GM08714 (cell line): ENCODE data around the gene PKD2.
"Not testable (repeated sequence)": the region's sequence is repeated elsewhere in the genome, so short reads cannot be mapped to it uniquely, and the experiment has no call there.

Experiments
- H3K4me3 ChIP-seq: fragments of 200-500 bp; sonication (Bioruptor generic); 2 replicates; pipeline ENCODE4 v1.5.1; 2014; ENCODE audit warnings: mild to moderate bottlenecking, low read length, inconsistent platforms
- ZNF274 ChIP-seq: IDR thresholded peaks from 2 replicates; pipeline ENCODE4 v1.6.1; 2012; ENCODE audit warnings: mild to moderate bottlenecking, low read depth, low read length

PKD2 gene

DNA sequence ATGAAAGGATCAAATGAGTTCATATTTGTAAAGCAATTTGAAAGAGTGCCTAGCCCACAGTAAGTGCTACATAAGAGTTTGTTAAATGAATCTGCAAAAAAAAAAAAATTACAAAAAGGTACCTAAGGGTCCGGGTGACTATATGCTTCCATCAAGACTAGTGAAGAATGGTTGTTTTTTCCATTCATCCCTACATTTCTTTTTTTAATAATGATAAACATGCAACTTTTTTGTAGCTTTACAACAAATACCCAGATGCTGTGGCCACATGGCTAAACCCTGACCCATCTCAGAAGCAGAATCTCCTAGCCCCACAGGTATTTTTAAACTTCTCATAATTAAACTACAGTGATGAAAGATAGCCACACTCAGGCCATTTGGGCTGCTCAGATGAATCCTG, 27.6 kb upstream of the PKD2 start:
- TF ChIP-seq ZNF274 = no peak
- H3K4me3 ChIP-seq = no peak overlapping the region

DNA sequence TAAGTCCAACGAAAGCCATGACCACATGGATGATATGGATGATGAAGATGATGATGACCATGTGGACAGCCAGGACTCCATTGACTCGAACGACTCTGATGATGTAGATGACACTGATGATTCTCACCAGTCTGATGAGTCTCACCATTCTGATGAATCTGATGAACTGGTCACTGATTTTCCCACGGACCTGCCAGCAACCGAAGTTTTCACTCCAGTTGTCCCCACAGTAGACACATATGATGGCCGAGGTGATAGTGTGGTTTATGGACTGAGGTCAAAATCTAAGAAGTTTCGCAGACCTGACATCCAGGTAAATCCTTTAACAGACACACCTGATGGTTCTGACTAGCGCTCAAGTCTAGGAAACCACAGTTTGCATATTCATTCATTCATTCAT, 25.9 kb upstream of the PKD2 start:
- TF ChIP-seq ZNF274 = no peak
- no peak overlapping the region for H3K4me3 ChIP-seq

GRCh38 chr4:87982036-87982435, 25.4 kb upstream of the PKD2 start:
- TF ChIP-seq ZNF274 = no peak
- H3K4me3 ChIP-seq = no peak overlapping the region

DNA sequence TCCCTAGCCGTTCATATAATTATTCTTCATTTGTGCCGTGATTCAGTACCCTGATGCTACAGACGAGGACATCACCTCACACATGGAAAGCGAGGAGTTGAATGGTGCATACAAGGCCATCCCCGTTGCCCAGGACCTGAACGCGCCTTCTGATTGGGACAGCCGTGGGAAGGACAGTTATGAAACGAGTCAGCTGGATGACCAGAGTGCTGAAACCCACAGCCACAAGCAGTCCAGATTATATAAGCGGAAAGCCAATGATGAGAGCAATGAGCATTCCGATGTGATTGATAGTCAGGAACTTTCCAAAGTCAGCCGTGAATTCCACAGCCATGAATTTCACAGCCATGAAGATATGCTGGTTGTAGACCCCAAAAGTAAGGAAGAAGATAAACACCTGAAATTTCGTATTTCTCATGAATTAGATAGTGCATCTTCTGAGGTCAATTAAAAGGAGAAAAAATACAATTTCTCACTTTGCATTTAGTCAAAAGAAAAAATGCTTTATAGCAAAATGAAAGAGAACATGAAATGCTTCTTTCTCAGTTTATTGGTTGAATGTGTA, 24.9 kb upstream of the PKD2 start:
- TF ChIP-seq ZNF274 = no peak
- no peak overlapping the region for H3K4me3 ChIP-seq

DNA sequence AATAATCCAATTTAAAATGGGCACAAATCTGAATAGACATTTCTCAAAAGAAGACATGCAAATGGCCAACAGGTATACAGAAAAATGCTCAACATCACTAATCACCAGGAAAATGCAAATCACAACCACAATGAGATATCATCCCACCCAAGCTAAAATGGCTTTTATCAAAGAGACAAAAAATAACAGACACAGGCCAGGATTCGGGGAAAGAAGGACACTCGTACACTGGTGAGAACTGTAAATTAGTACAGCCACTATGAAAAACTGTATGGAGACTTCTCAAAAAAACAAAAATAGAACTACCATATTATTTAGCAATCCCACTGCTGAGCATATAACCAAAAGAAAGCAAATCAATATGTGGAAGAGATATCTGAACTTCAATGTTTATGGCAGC, 23.4 kb upstream of the PKD2 start:
- no peak overlapping the region for H3K4me3 ChIP-seq
- TF ChIP-seq ZNF274 = no peak

- TF ChIP-seq ZNF274 = no peak
- no peak overlapping the region for H3K4me3 ChIP-seq
Measured at GRCh38 chr4:87985097-87985886, 22.1 kb upstream of the PKD2 start.

DNA sequence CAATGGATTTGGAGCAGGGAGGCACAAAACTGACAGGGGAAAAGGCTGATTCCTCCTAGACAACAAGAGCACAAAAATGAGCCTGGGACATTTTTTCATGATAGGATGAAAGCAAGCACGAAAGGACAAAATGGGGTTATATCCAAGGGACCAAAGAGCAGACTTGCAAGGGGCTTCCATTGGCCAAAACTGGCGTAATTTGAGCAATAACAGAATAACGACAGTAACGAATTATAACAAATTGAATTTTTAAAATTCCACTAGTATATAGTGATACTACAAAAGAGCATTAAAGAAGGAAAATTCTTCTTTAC, 21.6 kb upstream of the PKD2 start:
- no peak for TF ChIP-seq ZNF274
- H3K4me3 ChIP-seq = no peak overlapping the region

- H3K4me3 ChIP-seq = no peak overlapping the region
- no peak for TF ChIP-seq ZNF274
Measured at GRCh38 chr4:87986508-87986907, 20.9 kb upstream of the PKD2 start.

DNA sequence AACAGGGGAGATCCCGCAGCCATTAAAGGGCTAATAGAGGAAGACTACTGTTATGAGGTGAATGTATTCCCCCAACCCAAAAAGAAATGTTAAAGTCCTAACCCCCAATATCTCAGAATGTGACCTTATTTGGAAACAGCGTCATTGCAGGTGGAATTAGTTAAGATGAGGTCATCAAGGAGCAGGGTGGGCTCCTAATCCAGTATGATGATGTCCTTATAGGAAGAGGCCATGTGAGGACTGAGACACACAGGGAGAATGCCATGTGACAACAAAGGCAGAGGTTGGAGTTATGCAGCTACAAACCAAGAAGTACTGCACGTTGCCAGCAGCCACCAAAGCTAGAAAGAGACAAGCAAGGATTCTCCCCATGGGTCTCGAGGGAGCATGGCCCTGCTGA, 17.7 kb upstream of the PKD2 start:
- no peak overlapping the region for H3K4me3 ChIP-seq
- TF ChIP-seq ZNF274 = no peak

DNA sequence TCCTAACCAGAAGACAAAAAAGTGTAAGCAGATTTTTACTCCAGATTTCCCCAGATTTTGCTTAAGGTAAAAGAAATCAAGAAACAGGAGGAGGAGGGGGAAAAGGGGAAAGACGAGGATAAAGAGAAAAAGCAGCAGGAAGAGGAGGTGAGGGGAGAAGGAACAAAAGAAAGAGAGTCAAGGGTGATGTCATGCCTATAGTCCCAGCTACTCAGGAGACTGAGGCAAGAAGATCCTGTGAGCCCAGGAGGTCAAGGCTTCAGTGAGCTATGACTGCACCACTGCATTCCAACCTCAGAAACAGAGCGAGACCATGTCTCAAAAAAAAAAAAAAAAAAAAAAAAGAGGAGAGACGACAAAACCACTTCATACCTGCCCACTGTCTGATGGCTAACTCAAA, 12.0 kb upstream of the PKD2 start:
- no peak for TF ChIP-seq ZNF274
- H3K4me3 ChIP-seq = no peak overlapping the region

DNA sequence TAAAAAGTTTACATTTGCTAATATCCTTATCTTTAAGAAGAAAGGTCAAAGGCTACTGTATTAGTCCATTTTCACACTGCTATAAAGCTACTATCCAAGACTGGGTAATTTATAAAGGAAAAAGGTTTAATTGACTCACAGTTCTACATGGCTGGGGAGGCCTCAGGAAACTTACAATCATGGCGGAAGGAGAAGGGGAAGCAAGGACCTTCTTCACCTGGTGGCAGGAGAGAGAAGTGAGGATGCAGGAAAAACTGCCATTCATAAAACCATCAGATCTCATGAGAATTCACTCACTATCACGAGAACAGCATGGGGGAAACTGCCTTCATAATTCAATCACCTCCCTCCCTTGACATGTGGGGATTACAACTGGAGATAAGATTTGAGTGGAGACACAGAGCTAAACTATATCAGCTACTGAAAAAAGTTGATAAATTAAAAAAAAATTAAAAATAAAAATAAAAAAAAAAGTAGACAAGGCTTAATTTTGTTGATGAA, 8.2 kb upstream of the PKD2 start:
- not testable (repeated sequence) for H3K4me3 ChIP-seq

DNA sequence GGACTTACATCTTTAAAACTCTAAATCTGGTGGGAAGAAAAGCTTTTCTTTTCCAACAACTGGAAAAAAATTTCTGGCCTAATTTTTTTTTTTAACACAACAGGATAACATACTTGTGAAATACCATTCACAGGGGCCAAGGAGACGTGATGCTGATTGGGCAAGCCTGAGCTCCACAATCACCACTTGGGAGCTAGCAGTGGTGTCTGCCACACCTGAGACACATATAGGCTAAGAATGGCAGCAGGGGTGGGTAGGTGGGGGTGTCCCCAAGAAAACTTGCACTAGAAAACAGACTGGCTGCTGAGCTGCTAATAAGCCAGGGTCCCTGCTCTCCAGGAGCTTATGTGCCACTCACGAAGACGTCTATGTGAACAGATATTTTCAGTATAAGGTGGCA, 5.6 kb upstream of the PKD2 start:
- no peak overlapping the region for H3K4me3 ChIP-seq
- TF ChIP-seq ZNF274 = no peak

DNA sequence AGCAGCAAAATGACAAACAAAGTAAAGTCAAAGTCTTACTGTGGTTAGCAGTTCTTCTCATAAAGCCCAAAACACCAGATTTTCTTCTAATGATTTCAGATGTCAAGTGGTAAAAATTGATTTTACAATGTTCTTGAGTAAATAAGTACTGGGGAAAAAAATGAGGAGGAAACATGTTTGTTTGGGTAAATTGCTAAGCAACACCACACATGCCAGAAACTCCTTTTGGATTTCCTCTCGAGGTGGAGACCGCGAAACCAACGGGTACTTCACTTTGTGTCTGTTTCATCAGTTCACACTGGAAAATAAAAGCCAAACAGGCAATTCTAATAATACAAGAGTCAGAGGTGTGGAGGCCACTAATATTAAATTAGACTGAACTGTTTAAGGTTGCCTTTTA, 4.6 kb upstream of the PKD2 start:
- no peak overlapping the region for H3K4me3 ChIP-seq
- no peak for TF ChIP-seq ZNF274

- no peak for TF ChIP-seq ZNF274
- no peak overlapping the region for H3K4me3 ChIP-seq
Measured at GRCh38 chr4:88003261-88003660, 4.2 kb upstream of the PKD2 start.

DNA sequence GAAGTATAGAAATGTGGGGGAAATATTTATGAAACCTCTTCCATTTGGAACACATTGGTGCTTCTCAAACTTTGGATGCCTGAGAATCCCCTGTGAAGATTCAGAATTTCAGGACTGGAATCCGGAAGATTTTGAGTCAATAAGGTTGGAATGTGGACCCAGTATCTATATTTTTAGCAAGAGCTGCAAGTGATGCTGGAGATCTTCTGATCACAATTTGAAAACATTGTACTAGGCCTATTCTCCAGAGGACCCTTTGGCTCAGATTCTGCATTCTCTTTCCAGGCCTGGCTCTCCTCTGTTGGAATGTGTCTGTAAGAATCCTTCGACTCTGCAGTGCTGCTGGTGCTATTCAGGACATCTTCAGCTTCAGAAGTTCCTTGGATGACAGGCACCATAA, 2.4 kb upstream of the PKD2 start:
- H3K4me3 ChIP-seq = no peak overlapping the region
- no peak for TF ChIP-seq ZNF274

GRCh38 chr4:88005946-88006345, 1.5 kb upstream of the PKD2 start:
- H3K4me3 ChIP-seq = no peak overlapping the region
- TF ChIP-seq ZNF274 = no peak
